GM20000 (cell line): Measurements from ENCODE around the gene OSBPL2.

ENCODE experiments used
- DNase-seq: peaks from one replicate; pipeline ENCODE4 v3.0.0; 2012; ENCODE audit warnings: low spot score
- TF ChIP-seq, protein P1 (sequence below): IDR thresholded peaks from 2 replicates; pipeline ENCODE4 v1.5.1; 2012; ENCODE audit warnings: mild to moderate bottlenecking, control low read depth; ENCODE audit errors: extremely low read depth, missing control alignments

The OSBPL2 gene

GRCh38 chr20:62287759-62288534, 49.6 kb downstream of the OSBPL2 start:
- TF ChIP-seq, protein P1, sequence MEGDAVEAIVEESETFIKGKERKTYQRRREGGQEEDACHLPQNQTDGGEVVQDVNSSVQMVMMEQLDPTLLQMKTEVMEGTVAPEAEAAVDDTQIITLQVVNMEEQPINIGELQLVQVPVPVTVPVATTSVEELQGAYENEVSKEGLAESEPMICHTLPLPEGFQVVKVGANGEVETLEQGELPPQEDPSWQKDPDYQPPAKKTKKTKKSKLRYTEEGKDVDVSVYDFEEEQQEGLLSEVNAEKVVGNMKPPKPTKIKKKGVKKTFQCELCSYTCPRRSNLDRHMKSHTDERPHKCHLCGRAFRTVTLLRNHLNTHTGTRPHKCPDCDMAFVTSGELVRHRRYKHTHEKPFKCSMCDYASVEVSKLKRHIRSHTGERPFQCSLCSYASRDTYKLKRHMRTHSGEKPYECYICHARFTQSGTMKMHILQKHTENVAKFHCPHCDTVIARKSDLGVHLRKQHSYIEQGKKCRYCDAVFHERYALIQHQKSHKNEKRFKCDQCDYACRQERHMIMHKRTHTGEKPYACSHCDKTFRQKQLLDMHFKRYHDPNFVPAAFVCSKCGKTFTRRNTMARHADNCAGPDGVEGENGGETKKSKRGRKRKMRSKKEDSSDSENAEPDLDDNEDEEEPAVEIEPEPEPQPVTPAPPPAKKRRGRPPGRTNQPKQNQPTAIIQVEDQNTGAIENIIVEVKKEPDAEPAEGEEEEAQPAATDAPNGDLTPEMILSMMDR: no peak
- DNase-seq: no peak

- DNase-seq: no peak
- TF ChIP-seq, protein P1: no peak
Observed at GRCh38 chr20:62288535-62289105, 50.3 kb downstream of the OSBPL2 start.

DNA sequence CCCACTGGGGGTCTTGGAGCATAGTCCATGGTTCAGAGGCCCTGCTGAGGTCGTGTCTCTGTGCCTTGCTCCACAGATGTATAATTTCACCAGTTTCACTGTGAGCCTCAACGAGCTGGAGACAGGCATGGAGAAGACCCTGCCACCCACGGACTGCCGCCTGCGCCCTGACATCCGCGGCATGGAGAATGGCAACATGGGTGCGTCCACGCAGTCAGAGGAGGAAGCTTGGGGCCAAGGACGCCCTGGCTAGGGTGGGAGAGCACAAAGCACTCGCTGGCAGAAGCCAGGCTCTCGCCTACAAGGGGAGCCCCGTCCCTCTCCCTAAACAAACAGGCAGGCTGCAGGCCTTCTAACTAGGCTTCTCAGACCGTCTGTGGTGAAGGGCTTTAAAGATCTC, 50.8 kb downstream of the OSBPL2 start:
- no peak for DNase-seq

DNA sequence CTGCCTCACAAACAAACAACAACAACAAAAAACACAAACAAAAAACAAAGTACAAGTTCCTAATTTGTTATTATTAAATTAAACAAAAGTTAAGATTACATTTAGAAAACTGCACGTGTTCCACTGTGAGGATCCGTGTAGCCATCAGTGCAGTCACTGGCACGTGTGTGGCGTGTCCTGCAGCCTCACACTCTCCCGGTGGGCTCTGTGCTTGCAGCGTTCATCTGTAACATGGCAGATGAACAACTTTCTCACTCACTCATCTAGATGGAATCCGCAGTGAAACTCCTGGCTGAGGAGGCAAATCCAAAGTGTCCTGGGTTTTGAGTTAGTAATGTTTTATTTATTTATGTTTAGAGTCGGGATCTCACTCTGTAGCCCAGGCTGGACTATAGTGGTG, 51.6 kb downstream of the OSBPL2 start:
- no peak for DNase-seq
- TF ChIP-seq, protein P1: no peak

More for the DNA sequence above, 50.8 kb downstream of the OSBPL2 start:
- TF ChIP-seq, protein P1: no peak

DNA sequence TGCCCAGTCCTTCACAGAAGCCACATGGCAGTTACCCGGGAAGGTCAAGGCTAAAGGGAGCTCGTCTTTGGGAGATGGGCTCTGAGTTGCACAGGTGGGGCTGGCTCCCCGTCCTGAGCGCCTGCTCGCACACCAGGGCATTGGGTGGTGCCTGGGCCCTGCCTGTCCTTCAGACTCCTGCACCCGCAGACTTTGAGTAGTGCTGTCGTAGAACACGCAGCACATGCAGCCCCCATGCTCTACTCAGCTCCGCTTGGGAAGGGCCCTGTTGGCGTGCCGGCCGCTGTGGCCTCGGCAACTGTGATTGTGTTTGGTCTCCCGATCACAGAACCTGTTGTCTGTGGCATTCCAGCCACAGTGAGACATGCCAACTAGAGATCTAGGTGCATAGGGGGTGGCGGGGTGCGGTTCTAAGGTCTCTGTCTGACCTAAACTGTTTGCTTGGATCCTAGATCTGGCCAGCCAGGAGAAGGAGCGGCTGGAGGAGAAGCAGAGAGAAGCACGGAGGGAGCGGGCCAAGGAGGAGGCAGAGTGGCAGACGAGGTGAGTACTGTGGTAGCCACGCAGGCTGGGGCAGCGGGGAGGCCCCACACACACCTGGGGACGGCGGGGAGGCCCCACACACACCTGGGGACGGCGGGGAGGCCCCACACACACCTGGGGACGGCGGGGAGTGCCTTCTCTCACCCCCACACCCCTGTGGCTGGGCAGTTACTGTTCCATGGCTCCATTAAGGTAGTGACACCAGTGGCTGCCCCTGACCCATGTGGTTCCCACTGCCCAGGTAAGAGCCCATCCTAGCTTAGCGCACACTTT, 53.1 kb downstream of the OSBPL2 start:
- DNase-seq: no peak
- TF ChIP-seq, protein P1: no peak

DNA sequence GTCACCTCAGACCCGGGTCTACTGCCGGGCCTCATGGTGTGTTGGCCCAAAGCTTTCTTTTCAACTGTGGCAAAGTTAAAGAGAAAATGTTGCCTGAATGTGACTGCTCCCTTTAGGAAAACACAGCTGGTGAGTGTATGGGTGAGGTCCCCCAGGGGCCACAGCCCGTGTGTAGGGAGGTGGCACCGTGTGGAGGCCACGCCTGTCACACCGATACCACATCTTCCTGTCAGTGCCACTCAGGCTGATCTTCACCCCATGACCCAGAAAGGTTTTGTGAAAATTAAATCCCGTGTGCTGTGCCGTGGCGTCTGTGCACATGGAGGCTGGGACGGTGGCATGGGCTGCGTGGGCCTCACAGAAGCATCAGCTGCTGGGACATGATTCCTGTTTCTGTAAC, 53.8 kb downstream of the OSBPL2 start:
- DNase-seq: no peak
- TF ChIP-seq, protein P1: no peak
